Left forelimb (tissue), 1 donor: ENCODE data around the gene AKT1S1.
A peak's percentile ranks its signal among the peaks of the same experiment; 100 is the strongest.

Experiments used
- DNase-seq: peaks from one replicate; pipeline ENCODE4 v3.0.0-alpha.2; 2018; ENCODE audit warnings: low spot score

The AKT1S1 gene

DNA sequence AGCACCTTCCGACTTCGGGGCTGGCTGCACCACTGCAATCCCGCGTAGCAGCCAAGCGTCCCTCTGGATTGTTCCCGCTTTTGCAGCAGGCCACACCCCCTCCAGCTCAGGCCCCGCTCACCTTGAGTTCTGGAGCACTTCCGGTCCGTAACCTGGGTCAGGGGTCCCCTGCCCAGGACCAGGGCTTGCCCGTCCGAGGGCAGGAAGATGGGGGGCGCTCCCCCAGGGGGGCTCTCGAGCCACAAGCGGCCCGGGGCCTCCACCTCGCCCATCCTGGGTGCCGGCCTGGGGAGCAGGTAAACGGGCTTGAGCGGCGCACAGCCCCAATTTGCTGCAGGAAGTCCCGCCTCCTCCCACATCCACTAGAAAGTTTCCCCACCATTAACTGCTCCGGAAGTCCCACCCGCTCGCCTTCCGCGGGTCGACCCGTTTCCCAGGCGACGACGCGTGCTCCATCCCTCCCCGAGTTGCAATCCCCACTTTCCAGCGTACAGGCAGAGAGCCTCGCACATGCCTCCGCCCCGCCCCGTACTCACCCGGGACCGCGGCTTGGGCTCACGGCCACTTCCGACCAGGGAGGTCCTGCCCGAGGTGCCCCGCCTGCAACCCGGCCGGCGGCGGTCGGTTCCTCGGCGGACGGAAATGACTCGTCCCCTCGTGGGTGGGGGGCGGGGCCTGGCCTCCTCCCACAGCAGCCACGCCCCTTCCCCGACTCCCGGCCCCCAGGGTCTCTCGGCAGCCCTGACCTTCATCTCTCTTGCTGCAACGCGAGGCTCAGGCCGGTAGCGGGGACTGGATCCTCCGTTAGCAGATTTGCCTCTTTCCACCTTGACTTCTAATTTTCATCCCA lies 10.0 kb downstream of the AKT1S1 start, which contains the start of gene PNKP:
TSS of gene PNKP (minus strand) at position 644 of the 850 bp plus-strand sequence. CDS start at position 272, 372 bp downstream.
- peak; percentile 98 for DNase-seq

DNA sequence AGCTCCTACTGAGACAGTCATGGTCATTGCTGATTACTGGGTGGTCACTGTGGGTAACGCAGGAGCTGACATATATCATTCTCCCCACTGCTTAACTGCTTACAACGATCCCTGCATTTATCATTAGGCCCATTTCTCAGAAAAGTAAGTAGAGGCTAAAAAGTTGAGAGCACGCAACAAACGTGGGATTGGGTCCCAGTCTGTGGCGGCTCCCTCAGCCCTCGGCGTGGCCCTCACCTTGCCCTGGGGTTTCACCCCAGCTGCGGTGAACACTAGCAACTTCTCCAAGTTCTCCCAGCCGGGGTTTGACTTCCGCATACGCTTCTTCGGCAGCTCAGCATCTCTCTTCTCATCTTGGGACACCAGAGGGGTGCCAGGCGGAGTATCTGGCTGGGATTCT lies 12.3 kb downstream of the AKT1S1 start:
- no peak for DNase-seq

DNA sequence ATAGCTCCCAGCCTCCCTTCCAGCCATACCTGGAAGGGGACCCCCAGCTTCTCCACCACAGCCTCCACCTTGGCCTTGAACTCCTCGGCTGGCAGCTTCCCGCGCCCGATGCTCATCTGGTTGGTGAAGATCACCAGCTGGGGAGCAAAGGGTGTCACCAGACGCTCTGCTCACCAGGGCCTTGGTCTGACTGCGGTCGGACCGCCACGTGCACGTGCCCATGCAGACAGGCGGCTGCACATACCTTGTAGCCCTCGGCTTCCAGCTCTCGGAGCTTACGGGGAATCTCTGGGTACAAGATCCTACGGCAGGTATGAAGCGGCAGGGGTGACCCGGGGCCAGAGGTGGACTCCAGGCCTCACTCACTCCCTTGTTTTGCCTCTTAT lies 13.2 kb downstream of the AKT1S1 start:
- DNase-seq: no peak

DNA sequence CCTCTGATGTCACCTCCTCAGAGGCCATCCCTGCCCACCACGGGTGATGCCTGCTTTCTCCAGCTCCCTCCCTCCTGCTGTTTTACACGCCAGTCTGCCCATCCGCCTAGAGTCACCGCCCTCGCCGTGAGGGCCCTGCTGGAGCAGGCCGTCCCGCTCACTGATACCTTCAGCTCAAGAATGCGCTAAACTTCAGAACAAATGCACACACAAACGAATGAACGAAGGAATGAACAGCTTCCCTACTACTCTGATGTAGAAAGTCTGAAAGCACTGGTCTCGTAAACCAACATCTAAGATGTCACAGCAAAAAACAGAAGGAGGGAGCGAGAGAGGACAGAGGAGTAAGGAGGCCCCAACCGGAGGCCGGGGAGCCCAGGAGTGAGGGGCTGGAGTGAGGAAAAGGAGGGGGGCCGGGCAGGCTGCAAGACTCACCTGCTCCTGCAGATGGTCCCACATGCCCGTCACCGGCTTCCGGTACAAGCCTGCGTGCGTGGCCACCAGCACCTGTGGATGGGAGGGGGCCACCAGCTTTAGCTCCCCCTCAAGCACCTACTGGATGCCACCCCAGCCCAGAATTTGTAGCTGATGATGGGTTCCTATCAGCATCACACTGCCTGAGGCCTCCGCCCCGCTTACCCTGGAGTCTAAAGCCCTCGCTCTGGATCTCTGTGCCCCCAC lies 13.8 kb downstream of the AKT1S1 start:
- no peak for DNase-seq

DNA sequence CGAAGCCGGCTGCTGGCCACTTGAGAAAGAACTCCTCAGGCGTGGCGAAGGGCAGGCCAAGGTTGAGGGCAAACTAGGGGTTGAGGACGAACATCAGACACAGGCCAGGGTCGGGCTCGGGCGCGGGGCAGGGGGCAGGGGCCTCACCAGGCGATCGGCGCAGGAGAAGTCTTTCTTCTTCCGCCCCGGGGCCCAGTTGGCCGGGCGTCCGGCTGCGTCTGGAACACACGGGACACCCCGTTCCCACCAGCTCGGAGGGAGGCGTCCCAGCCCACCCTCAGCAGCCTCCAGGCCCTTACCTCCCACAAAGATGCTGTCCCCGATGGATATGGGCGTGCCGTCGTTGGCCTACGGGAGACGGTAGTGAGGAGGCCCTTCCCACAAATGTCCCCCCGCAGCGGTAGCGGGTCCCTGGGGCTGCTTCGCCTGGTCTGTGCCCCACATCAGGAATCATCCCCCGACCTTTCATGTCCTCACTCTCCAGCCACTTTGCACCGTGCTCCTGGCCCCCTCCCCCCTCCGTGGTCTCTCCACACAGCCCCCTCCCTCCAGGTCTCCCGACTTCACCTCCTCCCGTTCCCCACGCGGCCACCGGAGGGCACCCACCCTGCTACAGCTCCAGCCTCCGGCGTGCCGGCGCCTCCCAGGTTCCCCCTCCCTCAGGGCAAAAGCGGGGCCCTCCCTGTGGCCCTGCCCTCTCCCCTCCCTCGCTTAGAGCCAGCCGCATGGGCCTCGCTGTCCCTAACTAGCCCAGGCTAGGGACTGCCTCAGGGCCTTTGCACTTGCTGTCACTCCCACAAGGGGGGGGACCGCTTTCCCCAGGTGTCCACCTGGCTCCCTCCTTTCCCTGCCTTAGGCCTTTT lies 14.5 kb downstream of the AKT1S1 start:
- no peak for DNase-seq

DNA sequence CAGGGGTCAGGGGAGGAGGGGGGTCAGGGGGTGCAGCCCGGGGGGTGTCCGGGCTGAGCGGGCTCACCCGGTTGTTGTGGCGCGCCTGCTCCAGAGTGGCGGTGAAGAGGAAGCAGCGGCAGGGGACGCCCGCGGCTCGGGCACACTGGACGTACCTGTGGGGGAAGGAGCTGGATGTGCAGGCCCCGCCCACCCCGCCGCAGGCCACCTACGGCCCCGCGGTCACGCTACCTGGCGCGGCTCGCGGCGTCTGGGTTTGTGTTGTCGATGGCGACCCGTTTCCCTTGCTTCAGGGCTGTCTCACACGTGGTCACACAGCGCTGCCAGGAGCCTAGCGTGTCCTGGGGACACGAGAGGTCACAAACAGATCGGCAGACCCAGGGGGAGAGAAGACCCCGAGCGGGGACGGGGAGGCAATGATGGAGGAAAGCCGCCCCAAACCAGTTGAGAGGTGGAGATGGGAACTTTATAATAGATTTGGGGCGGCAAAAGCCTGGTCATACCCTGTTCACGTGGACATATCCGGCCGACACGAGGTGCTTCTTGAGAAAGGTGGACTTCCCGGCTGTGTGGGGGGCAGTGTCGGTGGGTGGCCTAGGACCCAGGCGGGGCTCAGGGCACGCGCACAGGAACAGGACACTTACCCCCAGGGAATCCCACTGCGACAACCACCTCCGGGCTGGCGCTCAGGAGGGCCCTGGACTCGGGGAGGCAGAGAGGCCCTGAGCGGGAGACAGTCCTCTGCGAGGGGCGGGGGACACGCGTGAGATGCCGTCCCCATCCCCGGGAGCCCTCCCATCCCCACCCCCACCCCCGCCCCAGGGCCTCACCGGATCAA lies 15.4 kb downstream of the AKT1S1 start:
- DNase-seq: no peak

DNA sequence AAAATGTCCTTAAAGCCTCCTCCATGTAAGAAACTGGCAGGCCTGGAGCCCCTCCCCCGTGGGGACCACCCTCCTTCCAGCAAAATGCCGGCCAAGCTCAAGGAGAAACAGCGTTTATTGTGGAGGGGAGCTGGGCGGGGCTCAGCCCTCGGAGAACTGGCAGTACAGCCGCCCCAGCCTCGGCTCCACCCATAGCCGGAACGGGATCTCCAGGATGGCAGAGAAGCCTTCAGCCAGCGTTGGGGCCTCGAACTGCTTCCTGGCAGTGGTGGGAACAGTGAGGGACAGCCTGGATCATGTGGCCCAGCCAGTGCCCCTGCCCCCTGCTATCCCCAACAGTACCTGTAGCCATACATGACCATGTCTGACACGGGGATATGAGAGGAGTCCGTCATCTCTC lies 16.0 kb downstream of the AKT1S1 start:
- no peak for DNase-seq

DNA sequence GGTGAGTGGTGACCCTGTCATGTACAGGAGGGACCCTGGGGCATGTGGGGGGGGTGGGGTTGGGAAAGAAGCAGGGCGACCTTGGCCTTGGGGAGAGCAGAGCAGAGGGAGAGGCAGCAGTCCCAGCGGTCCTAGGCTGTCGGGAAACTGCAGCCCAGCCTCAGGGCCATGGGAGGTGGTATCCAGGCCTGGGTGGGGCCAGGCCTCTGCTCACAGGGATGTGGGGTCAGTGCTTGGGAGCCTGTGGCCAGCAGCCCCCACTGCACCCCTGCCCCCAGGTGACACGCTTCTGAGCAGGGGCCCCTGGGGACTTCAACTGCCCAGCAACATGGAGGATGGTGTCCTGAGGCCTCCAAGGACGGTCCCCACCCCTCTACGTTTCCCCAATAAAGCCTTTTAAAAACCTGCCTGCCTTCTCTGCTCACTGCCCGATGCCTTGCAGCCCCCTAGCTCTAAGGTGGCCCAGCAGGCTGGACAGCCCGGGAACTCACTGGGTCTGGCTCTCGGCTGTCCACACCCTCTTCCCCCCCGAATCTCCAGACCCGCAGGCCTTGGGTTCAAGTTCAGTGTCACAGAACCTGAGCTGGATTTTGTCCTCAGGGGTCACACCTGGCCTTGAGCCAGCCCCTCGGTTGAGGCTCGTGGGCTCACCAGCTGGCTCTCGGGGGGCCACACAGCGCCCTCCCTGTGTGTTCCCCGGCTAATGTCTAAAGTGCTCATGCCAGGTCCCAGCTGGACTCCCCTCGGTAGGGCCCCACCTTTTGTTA lies 16.6 kb downstream of the AKT1S1 start:
- no peak for DNase-seq

DNA sequence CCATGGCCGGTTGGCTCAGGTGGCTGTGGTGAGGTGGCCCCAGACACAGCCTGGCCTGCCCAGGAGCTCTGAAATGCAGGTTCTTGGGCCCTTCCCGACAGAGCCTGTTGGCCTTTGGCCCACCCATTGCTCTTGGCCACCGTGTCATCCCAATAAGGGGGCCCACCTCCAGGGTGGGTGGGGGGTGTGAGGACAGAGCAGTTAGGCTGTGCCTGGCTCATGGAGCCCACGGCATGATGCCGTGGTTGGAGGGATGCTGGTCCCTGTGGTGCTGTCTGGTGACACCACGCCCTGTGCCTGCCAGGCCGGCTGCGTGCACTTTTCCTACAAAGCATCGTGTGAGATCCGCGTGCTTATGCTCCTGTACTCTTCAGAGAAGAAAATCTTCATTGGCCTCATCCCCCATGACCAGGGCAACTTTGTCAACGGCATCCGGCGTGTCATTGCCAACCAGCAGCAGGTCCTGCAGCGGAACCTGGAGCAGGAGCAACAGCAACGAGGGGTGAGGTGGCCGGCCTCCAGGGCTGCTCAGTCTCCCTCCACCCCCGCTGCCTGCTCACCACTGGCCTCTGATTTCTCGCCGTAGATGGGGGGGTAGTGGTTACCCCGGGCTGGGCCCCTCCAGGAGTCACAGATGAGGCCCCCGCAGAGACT lies 17.3 kb downstream of the AKT1S1 start:
- no peak for DNase-seq

DNA sequence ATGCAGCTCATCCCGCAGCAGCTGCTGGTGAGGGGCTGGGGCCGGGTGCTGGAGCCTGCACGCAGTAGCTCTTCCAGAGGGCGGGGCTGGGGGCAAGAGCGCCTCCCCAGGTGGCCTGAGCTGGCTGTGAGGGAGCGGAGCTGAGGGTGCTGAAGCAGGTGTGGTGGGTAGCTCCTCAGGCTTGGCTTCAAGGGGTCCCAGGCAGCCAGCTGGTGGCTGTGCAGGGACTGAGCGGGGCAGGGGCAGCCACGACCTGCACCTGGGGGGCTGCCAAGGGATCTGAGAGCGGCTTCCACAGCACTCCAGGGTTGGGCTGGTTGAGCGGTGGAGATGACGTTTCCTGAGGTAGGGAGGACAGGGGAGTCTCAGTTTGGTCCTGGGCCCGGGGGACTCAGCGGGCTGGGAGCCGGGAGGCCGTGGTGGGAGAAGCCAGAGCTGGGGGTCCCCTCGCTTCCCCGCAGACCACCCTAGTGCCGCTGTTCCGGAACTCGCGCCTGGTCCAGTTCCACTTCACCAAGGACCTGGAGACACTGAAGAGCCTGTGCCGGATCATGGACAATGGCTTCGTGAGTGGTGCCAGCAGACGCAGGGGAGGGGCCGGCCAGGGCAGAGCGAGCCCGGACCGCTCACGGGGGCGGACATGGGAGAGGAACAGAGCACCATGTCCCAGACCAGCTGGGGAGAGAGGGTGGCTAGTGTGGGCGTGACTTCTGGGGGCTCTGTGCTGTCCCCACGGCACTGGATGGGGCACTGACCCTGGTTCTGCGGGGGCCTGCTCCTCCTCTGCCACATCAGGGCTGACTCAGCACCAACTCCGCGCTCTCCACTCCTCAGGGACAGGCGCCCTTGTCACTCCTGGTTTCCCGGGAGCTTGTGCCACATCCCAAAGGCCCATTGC lies 18.8 kb downstream of the AKT1S1 start:
- DNase-seq: no peak

DNA sequence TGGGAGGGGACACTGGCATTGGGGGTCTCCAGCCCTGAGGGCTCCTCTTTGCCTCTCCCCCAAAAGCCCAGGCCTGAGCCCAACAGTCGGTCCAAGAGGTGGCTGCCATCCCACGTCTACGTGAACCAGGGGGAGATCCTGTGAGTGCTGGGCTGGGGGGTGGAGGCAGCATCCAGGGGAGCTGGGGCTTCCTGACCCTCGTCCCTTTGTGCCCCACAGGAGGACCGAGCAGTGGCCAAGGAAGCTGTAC lies 19.4 kb downstream of the AKT1S1 start:
- DNase-seq: no peak

DNA sequence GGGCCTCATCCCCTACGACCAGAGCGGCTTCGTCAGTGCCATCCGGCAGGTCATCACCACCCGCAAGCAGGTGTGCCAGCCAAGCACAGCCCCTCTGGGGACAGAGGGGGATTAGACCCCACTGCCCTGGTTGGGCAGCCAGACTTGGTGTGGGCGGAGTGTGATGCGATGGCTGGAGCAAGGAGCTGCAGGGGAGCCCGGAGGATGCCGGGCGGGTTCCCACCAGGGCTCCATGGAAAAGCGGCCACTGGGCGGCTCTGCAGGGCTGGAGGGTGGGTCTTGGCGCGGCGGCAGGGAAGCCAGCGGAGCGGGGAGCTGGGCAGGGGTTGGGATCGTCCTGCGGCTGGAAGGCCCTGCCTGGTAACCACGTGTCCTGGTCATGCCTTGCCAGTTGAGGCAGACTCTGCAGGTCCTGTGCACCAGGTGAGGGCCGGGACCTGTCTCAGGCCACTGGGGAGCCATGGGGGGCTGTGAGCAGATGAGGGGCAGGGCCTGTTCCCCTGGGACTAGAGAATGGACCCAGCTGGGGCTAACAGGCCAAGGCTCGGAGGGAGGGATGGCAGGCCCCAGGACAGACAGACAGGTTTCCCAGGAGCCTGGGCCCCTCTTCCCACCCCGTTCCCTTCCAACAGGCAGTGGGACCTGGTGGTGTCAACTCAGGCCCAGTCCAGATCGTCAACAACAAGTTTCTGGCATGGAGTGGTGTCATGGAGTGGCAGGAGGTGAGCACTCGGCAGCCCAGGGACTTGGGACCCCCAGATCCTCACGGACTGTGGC lies 19.9 kb downstream of the AKT1S1 start:
- DNase-seq: no peak

DNA sequence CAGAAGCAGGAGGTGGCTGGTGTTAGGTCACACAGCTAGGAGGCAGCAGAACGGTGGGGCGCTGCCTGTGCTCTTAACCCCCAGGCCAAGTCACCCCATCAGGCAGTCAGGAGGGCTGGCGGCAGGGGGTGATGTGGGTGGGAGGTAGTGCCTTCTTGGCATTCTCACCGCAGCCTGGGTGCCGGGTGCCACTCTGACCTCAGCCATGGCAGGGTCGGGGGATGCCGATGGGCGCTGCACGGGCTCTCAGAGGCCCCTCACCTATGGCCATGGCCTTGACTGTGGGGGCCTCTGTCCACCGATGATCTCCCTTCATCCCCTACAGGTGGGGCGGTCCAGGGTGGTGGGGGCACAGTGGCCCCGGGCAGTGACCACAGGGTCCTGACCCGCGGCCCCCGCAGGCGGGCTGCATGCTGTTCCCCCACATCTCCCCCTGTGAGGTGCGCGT lies 20.6 kb downstream of the AKT1S1 start:
- DNase-seq: no peak

DNA sequence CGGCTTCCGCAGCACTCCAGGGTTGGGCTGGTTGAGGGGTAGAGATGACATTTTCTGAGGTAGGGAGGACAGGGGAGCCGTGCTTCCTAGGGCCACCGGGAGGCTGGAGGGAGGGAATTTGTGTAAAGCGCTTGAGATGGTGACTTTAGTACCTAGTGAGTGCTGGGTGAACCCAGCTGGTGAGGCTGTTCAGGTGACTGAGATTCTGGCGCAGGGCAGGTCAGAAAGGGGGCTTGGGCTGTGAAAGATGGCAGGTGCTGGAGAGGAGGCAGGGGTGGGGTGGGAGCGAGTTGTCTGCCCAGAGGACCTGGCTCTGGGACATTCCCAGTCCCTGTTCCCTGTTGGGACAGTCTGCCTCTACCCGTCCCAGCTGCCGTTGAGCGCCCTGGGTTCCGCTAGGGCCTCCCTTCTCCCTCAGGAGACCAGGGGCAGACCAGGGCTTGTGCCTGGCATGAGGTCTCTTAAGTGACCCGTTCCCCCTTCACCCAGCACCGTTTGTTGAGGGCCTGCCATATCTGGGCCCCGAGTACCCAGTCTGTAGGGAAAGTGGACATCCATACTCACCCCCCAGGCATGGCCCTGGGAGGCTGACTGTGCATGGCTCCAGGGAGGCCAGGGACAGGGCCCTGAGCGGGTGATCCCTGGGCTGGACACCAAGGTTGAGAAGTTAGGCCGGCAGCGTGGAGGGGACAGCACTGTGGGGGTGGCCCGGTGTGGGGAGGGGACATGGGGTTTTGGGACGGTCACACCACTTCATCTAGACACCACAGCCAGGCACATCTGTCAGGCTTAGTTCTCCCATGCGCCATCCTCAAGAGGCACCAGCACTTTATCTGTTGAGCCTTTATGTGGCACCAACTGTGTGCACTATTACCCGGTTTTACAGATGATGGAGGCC lies 21.2 kb downstream of the AKT1S1 start:
- no peak for DNase-seq

DNA sequence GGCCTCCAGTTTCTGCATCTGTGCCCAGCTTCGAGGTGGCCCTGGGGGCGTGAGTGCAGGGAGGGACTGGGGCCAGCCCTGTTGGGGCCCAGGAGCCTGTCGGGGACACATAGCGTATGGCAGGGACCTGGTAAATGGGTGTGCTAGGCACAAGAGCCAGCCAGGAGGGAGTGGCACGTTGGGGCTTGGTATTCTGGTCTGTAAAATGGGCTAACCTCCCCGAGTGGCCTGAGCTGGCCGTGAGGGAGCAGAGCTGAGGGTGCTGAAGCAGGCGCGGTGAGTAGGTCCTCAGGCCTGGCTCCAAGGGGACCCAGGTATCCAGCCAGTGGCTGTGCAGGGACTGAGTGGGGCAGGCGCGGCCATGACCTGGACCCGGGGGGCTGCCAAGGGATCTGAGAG lies 21.9 kb downstream of the AKT1S1 start:
- DNase-seq: no peak

DNA sequence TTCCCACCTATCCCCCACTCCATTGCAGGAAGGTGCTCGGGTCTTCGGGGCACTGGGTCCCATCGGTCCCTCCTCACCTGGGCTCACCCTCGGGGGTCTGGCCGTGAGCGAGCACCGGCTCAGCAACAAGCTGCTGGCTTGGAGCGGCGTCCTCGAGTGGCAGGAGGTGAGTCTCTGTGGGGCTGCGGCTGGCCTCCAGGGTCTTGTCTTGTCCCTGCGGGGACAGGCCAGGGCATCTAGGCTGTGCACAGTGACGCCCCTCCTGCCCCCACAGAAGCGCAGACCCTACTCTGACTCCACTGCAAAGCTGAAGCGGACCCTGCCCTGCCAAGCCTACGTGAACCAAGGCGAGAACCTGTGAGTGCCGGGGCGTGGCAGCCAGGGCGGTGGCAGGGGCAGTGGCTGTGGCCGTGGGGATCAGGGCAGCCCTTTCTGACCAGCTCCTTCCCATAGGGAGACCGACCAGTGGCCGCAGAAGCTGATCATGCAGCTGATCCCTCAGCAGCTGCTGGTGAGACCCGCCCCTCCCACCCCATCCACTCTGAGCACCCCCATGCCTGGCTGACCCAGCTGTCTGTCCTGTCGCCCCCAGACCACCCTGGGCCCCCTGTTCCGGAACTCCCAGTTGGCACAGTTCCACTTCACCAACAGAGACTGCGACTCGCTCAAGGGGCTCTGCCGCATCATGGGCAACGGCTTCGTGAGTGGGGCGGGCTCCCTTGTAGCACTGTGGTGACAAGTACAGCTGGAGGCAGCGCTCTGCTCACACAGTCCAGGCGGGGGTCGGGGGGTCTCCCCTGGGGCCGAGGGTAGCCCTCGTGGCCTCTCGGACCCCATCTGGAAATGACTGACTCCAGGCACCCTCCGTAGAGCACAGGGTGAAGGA lies 22.5 kb downstream of the AKT1S1 start:
- DNase-seq: no peak
